Stimulated activated effector memory CD8-positive, alpha-beta T cell treated with anti-CD3 and anti-CD28 coated beads, Interleukin-12 subunit alpha, Interleukin-12 subunit beta, amount 100 ng/mL, for 72 hours (primary cell): ENCODE data around the gene CD19.
"Not testable (repeated sequence)": the region's sequence is repeated elsewhere in the genome, so short reads cannot be mapped to it uniquely, and the experiment has no call there.

Experiments used
- ATAC-seq: fragments of 150-1000 bp; cut with Tn5 transposase; 2 replicates; pipeline ENCODE4 v1.10.0; 2021
- DNase-seq, 2 donors: peaks; one replicate each; pipeline ENCODE4 v3.0.0; 2021 to 2022; ENCODE audit warnings: low spot score in 2 of 2
- H3K27ac Mint-ChIP-seq: one replicate; pipeline ENCODE4 v1.8.0; 2022; ENCODE audit warnings: mild to moderate bottlenecking, mixed read lengths
- H3K36me3 Mint-ChIP-seq: one replicate; pipeline ENCODE4 v1.8.0; 2022; ENCODE audit warnings: mild to moderate bottlenecking, mixed read lengths
- H3K4me1 Mint-ChIP-seq: one replicate; pipeline ENCODE4 v1.8.0; 2022; ENCODE audit warnings: mixed read lengths
- H3K4me3 Mint-ChIP-seq: one replicate; pipeline ENCODE4 v1.8.0; 2022; ENCODE audit warnings: mild to moderate bottlenecking, mixed read lengths
- H3K9me3 Mint-ChIP-seq: one replicate; pipeline ENCODE4 v1.8.0; 2022; ENCODE audit warnings: mixed read lengths

CD19 gene

DNA sequence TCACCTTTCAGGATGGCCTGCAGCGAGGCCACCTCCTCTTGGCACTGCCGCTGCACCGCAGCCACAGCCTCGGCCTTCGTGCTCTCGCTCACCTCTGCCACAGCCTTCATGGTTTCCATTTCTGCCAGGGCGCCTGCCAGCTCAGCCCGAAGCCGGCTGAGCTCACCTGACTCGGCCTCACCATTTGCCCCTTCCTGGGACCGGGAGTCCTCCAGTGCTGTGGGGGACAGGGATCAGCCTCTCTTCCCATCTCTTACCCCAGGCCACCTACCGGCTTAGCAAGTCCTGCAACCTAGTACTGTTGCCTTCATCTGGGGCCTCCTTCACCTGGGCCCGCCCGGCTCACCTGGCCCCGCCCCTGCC lies 7.4 kb upstream of the CD19 start:
- H3K36me3 Mint-ChIP-seq: peaks cover 69% of the 10 kb centered on the region
- peak overlapping the region; percentile 95 for H3K4me3 Mint-ChIP-seq
- peak overlapping the region; percentile 98 for H3K27ac Mint-ChIP-seq
- peaks cover 32% of the 10 kb centered on the region for H3K4me1 Mint-ChIP-seq
- DNase-seq (no peak), ATAC-seq (no peak)
- no peaks in the 10 kb centered on the region for H3K9me3 Mint-ChIP-seq

DNA sequence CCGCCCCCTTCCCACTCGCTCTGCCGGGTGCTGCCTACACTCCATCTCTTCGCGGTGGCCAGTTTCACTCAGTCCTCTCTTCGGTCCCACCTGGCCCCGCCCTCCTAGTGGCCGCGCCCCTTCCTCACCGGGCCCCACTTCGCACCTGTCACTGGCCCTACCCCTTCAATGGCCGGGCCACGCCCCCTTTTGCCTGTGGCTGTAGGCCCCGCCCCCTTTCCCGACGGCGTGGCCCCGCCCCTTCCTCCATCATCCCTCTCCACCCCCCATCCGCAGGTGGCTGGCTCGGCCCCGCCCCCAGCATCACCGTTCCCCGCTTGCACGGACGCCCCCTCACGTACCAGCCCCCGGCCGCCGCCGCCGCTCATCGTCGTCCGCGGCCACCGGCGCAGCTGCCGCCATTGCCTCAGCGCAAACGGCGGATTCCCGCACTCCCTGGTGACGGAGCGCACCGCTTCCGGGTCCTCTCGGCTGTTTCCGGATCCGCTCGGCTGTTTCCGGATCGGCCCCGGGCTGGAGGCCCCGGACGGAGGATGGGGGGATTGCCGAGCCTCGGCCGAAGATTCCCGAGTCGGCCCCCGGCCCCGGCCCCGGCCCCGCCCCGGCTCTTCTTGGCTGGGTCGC lies 6.9 kb upstream of the CD19 start, which contains the start of gene RABEP2:
Gene RABEP2, minus strand, starts transcription at position 477 of the 624 bp plus-strand sequence. Its CDS starts 75 bp downstream, at position 402.
- DNase-seq (peak; percentile 100), ATAC-seq (peak; percentile 89)
- Mint-ChIP-seq H3K36me3 (peaks cover 64% of the 10 kb centered on the region), H3K27ac (peak within 1 kb of the TSS; percentile 98), H3K4me1 (peaks cover 32% of the 10 kb centered on the region), H3K4me3 (peak within 1 kb of the TSS; percentile 95), H3K9me3 (no peaks in the 10 kb centered on the region)

DNA sequence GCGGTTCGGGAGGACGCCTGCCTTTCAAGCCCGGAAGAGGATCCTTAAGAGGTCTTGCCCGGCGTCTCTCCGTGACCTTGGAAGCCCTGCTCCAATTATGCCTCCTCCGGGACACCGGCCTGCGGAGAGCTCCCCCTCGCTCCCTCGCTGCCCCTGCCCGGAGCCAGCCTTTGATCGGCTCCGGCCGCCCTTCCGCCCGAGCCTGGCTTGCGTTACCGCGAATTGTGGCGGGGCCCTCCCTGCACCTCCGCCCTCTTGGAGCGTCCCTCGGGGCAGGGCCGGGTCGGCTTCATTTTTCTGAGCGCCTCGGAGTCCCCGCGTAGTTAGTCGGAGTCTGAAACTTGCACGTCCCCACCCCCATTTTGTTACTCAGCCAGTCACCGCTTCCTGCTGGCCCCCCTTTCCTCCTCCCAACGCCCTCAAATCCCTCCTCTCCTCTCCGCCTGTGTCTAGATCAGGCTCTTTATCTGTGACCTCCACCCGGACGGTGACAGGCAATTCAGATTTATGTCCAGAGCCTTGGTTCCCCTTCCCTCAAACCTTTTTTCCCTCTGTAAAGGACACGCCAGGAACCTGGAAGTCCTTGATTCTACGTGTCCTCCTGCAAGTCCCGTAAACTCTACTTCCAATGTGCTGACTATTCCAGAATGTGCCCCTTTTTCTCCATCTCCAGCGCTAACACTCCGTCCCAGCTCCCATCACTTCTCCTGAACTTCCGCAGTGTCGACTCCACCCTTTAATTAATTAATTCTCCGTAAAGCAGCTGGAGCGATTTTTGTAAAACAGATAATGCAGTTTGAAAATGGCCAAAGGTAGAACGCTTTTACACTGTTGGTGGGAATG lies 6.2 kb upstream of the CD19 start:
- peaks cover 58% of the 10 kb centered on the region for H3K36me3 Mint-ChIP-seq
- DNase-seq (peak in 1 of 2 donors; percentile 93), ATAC-seq (peak; percentile 85)
- peaks cover 37% of the 10 kb centered on the region for H3K4me1 Mint-ChIP-seq
- no peaks in the 10 kb centered on the region for H3K9me3 Mint-ChIP-seq
- H3K27ac Mint-ChIP-seq: peak overlapping the region; percentile 98
- peak overlapping the region; percentile 95 for H3K4me3 Mint-ChIP-seq

DNA sequence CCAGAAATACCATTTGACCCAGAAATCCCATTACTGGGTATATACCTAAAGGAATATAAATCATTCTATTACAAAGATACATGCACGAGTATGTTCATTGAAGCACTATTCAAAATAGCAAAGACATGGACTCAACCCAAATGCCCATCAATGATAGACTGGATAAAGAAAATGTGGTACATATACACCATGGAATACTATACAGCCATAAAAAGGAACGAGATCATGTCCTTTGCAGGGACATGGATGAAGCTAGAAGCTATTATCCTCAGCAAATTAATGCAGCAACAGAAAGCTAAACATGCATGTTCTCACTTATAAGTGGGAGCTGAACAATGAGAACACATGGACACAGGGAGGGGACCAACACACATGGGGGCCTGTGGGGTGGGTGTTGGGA lies 5.5 kb upstream of the CD19 start:
- not testable (repeated sequence) for H3K9me3 Mint-ChIP-seq, ATAC-seq, DNase-seq
- Mint-ChIP-seq H3K4me3 (peak overlapping the region; percentile 95), H3K36me3 (peaks cover 51% of the 10 kb centered on the region), H3K4me1 (peaks cover 39% of the 10 kb centered on the region), H3K27ac (peak overlapping the region; percentile 98)

DNA sequence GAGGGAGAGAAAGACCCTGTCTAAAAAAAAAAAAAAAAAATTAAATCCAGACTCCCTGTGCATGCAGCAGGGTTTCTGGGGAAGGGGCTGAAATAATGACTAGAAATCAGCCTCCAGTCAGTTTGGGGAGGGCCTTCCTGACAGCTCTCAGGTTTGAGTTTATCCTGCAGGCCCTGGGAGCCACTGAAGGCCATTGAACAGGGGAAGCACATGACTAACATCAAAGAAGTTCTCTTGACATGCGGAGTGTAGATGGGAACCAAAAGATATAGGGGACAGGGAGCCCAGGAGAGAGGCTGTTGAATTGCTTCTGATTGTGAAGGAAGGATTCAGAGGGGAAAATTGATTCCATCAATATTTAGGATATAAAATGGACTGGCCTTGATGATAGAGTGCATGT lies 4.0 kb upstream of the CD19 start:
- peaks cover 37% of the 10 kb centered on the region for H3K4me1 Mint-ChIP-seq
- H3K27ac Mint-ChIP-seq: no peak overlapping the region

DNA sequence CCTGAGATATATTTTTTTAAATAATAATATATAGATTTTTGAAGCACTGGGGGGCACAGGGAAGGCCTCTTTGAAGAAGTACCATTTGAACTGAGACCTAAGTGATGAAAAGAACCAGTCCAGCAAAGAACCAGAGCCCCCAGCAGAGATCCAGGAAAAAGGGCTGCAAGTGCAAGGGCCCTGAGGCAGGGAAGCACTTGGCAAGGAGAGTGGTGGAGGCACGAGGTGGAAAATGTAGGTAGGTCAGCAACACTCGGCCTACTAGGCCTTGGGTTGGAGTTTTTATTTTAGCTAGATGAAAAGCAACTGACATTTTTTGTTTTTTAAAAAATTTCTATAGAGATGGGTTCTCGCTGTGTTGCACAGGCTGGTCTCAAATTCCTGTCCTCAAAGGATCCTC lies 1.6 kb upstream of the CD19 start:
- Mint-ChIP-seq H3K36me3 (peaks cover 12% of the 10 kb centered on the region), H3K4me1 (peaks cover 24% of the 10 kb centered on the region), H3K4me3 (no peak overlapping the region), H3K27ac (peak overlapping the region; percentile 96), H3K9me3 (no peaks in the 10 kb centered on the region)
- ATAC-seq (no peak), DNase-seq (no peak)

More for the DNA sequence above, 4.0 kb upstream of the CD19 start:
- Mint-ChIP-seq H3K36me3 (peaks cover 36% of the 10 kb centered on the region), H3K4me3 (no peak overlapping the region), H3K9me3 (no peaks in the 10 kb centered on the region)
- ATAC-seq (no peak), DNase-seq (no peak)

DNA sequence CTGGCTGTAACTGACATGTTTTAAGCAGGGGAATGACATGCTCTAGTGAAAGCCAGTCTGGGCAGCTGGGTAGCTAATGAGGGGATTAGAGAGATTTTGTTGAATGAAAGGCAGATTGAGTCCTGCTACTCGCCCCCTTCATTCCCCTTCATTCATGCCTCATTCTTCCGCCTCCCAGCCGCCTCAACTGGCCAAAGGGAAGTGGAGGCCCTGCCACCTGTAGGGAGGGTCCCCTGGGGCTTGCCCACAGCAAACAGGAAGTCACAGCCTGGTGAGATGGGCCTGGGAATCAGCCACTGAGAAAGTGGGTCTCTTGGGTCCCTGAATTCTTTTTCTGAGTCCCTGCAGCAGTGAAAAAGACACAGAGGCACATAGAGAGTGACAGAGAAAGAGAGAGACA lies 1.1 kb upstream of the CD19 start:
- Mint-ChIP-seq H3K9me3 (no peaks in the 10 kb centered on the region), H3K4me3 (peak overlapping the region; percentile 33), H3K27ac (peak overlapping the region; percentile 96), H3K36me3 (peaks cover 8% of the 10 kb centered on the region), H3K4me1 (peaks cover 28% of the 10 kb centered on the region)
- DNase-seq (no peak), ATAC-seq (peak; percentile 54)

DNA sequence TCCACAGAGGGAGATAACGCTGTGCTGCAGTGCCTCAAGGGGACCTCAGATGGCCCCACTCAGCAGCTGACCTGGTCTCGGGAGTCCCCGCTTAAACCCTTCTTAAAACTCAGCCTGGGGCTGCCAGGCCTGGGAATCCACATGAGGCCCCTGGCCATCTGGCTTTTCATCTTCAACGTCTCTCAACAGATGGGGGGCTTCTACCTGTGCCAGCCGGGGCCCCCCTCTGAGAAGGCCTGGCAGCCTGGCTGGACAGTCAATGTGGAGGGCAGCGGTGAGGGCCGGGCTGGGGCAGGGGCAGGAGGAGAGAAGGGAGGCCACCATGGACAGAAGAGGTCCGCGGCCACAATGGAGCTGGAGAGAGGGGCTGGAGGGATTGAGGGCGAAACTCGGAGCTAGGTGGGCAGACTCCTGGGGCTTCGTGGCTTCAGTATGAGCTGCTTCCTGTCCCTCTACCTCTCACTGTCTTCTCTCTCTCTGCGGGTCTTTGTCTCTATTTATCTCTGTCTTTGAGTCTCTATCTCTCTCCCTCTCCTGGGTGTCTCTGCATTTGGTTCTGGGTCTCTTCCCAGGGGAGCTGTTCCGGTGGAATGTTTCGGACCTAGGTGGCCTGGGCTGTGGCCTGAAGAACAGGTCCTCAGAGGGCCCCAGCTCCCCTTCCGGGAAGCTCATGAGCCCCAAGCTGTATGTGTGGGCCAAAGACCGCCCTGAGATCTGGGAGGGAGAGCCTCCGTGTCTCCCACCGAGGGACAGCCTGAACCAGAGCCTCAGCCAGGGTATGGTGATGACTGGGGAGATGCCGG lies 769 bp downstream of the CD19 start:
- Mint-ChIP-seq H3K27ac (peak overlapping the region; percentile 96), H3K9me3 (peaks cover 3% of the 10 kb centered on the region), H3K4me1 (peaks cover 33% of the 10 kb centered on the region), H3K4me3 (peak overlapping the region; percentile 33), H3K36me3 (peaks cover 19% of the 10 kb centered on the region)
- ATAC-seq: no peak
- no peak for DNase-seq

DNA sequence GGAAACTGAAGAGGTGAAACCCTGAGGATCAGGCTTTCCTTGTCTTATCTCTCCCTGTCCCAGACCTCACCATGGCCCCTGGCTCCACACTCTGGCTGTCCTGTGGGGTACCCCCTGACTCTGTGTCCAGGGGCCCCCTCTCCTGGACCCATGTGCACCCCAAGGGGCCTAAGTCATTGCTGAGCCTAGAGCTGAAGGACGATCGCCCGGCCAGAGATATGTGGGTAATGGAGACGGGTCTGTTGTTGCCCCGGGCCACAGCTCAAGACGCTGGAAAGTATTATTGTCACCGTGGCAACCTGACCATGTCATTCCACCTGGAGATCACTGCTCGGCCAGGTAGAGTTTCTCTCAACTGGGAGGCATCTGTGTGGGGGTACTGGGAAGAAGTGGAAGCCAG lies 1.4 kb downstream of the CD19 start:
- ATAC-seq (no peak), DNase-seq (no peak)
- Mint-ChIP-seq H3K4me1 (peaks cover 33% of the 10 kb centered on the region), H3K27ac (peak overlapping the region; percentile 96), H3K4me3 (peak overlapping the region; percentile 33), H3K36me3 (peaks cover 21% of the 10 kb centered on the region), H3K9me3 (peaks cover 3% of the 10 kb centered on the region)

DNA sequence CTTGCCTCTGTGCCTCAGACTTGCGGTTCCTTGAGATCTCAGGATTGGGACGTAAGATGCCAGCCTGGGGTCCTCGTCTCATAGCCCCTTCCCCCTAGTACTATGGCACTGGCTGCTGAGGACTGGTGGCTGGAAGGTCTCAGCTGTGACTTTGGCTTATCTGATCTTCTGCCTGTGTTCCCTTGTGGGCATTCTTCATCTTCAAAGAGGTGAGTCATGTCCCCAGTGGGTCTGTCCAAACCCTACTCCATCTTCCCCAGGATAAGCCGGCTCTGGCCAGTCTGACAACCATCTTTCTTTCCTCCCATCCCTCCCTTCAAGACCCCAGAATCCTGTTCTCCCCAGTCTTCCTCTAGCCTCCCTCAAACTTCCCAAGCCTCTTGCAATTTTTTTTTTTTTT lies 3.6 kb downstream of the CD19 start:
- Mint-ChIP-seq H3K4me3 (peak overlapping the region; percentile 85), H3K4me1 (peaks cover 31% of the 10 kb centered on the region)

DNA sequence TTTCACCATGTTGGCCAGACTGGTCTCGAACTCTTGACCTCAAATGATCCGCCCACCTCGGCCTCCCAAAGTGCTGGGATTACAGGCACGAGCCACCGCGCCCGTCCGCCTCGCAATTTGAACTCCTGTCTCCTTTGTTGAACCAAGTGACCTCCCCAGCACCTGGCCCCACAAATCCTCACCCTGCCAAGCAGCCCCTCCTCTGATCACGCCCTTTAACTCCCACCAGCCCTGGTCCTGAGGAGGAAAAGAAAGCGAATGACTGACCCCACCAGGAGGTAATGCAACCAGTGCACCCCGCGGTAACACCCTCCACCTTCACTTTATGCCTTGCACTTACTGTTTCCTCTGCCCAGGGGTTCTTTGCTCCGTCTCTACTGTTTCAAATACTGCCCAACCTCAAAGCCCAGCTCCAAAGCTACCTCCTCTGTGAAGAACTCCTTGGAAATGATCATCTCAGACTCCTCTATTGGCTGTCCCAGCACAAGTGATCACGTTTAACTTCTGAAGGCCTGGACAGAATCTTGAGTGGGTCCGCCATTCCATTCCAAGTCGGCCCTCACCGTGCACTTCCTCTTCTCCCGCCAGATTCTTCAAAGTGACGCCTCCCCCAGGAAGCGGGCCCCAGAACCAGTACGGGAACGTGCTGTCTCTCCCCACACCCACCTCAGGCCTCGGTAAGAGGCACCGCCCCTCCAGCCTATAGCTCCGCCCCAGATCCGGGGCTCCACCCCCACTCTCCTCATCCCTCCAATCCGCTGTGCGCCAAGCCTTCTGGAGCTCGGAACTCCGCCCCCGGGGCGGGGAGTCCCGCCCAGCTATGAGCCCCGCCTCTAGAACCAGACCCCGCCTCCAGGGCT lies 4.4 kb downstream of the CD19 start:
- ATAC-seq (peak; percentile 95), DNase-seq (peak; percentile 81 to 92)
- peaks cover 3% of the 10 kb centered on the region for H3K9me3 Mint-ChIP-seq
- H3K27ac Mint-ChIP-seq: peak overlapping the region; percentile 70
- H3K4me1 Mint-ChIP-seq: peaks cover 23% of the 10 kb centered on the region
- H3K4me3 Mint-ChIP-seq: peak overlapping the region; percentile 85
- peaks cover 23% of the 10 kb centered on the region for H3K36me3 Mint-ChIP-seq

More for the DNA sequence above, 3.6 kb downstream of the CD19 start:
- Mint-ChIP-seq H3K36me3 (peaks cover 23% of the 10 kb centered on the region), H3K9me3 (peaks cover 3% of the 10 kb centered on the region), H3K27ac (no peak overlapping the region)
- DNase-seq: no peak
- ATAC-seq: no peak

DNA sequence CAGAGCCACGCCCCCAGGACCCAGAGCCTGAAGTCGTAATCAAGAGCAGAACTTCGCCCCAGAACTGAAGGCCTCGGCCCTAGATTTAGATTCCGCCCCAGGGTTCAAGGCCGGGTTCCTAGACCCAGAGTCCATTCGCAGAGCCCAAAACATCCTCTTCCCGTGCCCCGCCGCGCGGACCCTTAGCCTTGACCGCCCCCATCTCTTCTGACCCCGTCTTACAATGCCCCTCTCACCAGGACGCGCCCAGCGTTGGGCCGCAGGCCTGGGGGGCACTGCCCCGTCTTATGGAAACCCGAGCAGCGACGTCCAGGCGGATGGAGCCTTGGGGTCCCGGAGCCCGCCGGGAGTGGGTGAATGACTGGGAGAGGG lies 5.0 kb downstream of the CD19 start:
- DNase-seq: no peak
- H3K9me3 Mint-ChIP-seq: peaks cover 3% of the 10 kb centered on the region
- H3K27ac Mint-ChIP-seq: peak overlapping the region; percentile 70
- no peak for ATAC-seq
- H3K4me3 Mint-ChIP-seq: peak overlapping the region; percentile 85
- peaks cover 22% of the 10 kb centered on the region for H3K4me1 Mint-ChIP-seq
- H3K36me3 Mint-ChIP-seq: peaks cover 23% of the 10 kb centered on the region

DNA sequence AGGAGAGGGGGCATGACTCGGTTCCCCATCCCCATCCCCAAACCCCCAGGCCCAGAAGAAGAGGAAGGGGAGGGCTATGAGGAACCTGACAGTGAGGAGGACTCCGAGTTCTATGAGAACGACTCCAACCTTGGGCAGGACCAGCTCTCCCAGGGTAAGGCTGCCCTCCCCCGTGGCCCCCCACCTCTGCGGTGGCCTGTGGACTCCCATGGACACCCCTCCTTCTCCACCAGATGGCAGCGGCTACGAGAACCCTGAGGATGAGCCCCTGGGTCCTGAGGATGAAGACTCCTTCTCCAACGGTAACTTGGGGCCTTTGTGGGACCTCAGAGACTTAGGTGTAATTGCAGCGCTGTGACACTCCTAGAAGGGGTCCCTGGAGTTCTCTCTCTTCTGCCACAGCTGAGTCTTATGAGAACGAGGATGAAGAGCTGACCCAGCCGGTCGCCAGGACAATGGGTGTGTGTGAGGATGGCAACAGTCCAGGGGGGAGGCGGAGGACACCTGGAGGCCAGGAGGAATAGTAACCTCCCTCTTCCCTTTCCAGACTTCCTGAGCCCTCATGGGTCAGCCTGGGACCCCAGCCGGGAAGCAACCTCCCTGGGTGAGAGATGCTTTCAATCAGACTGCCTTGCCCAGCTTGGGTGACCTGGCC lies 5.6 kb downstream of the CD19 start:
- Mint-ChIP-seq H3K9me3 (peaks cover 3% of the 10 kb centered on the region), H3K27ac (peak overlapping the region; percentile 36), H3K4me1 (peaks cover 22% of the 10 kb centered on the region), H3K36me3 (peaks cover 23% of the 10 kb centered on the region), H3K4me3 (peak overlapping the region; percentile 85)
- ATAC-seq (no peak), DNase-seq (no peak)

DNA sequence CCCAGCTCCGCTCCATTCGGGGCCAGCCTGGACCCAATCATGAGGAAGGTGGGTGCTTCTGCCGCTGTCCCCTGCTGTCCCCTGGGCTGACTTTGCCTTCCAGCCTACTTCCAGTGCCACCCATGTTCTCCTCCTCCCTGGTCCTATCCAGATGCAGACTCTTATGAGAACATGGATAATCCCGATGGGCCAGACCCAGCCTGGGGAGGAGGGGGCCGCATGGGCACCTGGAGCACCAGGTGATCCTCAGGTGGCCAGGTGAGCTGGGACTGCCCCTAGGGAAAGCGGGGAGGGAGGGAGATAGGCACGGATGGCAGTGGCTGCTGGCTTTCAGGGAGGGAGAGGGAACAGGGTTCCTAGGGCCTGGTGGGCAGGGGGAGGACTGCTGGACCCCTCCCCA lies 7.0 kb downstream of the CD19 start:
- Mint-ChIP-seq H3K27ac (peak overlapping the region; percentile 8), H3K4me3 (no peak overlapping the region), H3K36me3 (peaks cover 23% of the 10 kb centered on the region), H3K9me3 (peaks cover 3% of the 10 kb centered on the region), H3K4me1 (peaks cover 25% of the 10 kb centered on the region)
- no peak for ATAC-seq
- DNase-seq: no peak
